Measurements from ENCODE around the gene POLR2F.

The POLR2F gene

GRCh38 chr22:37996515-37997246 lies 43.2 kb downstream of the POLR2F start:
- in situ Hi-C loops (cut with HindIII; ENCODE audit: low pct_unique_long_range_greater_than_20kb, low sequenced_read_pairs): no loop called here
- DNase-seq (ENCODE audit: low read depth in 1 of 2, low spot score in 1 of 2): peak in 1 of 2 experiments; percentile 19
- no peak for TF ChIP-seq JUND (IDR thresholded peaks at IDR 0.05; ENCODE audit: low read depth)

GRCh38 chr22:37998543-37998942 lies 45.0 kb downstream of the POLR2F start:
- DNase-seq (ENCODE audit: low read depth in 1 of 2, low spot score in 1 of 2): no peak
- in situ Hi-C loops (cut with HindIII; ENCODE audit: low pct_unique_long_range_greater_than_20kb, low sequenced_read_pairs): no loop called here
- no peak for TF ChIP-seq JUND (IDR thresholded peaks at IDR 0.05; ENCODE audit: low read depth)

- in situ Hi-C loops (cut with HindIII; ENCODE audit: low pct_unique_long_range_greater_than_20kb, low sequenced_read_pairs): no loop called here
- DNase-seq (ENCODE audit: low read depth in 1 of 2, low spot score in 1 of 2): no peak
- TF ChIP-seq JUND (IDR thresholded peaks at IDR 0.05; ENCODE audit: low read depth): no peak
Measured at GRCh38 chr22:37999236-37999635, 45.7 kb downstream of the POLR2F start.

- TF ChIP-seq JUND (IDR thresholded peaks at IDR 0.05; ENCODE audit: low read depth): no peak
- DNase-seq (ENCODE audit: low read depth in 1 of 2, low spot score in 1 of 2): no peak
- in situ Hi-C loops (cut with HindIII; ENCODE audit: low pct_unique_long_range_greater_than_20kb, low sequenced_read_pairs): no loop called here
Measured at GRCh38 chr22:37999640-38000272, 46.3 kb downstream of the POLR2F start.

GRCh38 chr22:38005943-38006342 lies 52.4 kb downstream of the POLR2F start:
- no peak for TF ChIP-seq JUND (IDR thresholded peaks at IDR 0.05; ENCODE audit: low read depth)
- in situ Hi-C loops (cut with HindIII; ENCODE audit: low pct_unique_long_range_greater_than_20kb, low sequenced_read_pairs): no loop called here
- DNase-seq (ENCODE audit: low read depth in 1 of 2, low spot score in 1 of 2): no peak

- no peak for TF ChIP-seq JUND (IDR thresholded peaks at IDR 0.05; ENCODE audit: low read depth)
- in situ Hi-C loops (cut with HindIII; ENCODE audit: low pct_unique_long_range_greater_than_20kb, low sequenced_read_pairs): no loop called here
- no peak for DNase-seq (ENCODE audit: low read depth in 1 of 2, low spot score in 1 of 2)
Measured at GRCh38 chr22:38006906-38007305, 53.4 kb downstream of the POLR2F start.

GRCh38 chr22:38007330-38007902 lies 53.9 kb downstream of the POLR2F start:
- in situ Hi-C loops (cut with HindIII; ENCODE audit: low pct_unique_long_range_greater_than_20kb, low sequenced_read_pairs): no loop called here
- no peak for DNase-seq (ENCODE audit: low read depth in 1 of 2, low spot score in 1 of 2)
- no peak for TF ChIP-seq JUND (IDR thresholded peaks at IDR 0.05; ENCODE audit: low read depth)

- in situ Hi-C loops (cut with HindIII; ENCODE audit: low pct_unique_long_range_greater_than_20kb, low sequenced_read_pairs): no loop called here
- TF ChIP-seq JUND (IDR thresholded peaks at IDR 0.05; ENCODE audit: low read depth): no peak
- DNase-seq (ENCODE audit: low read depth in 1 of 2, low spot score in 1 of 2): no peak
Measured at GRCh38 chr22:38009000-38009806, 55.7 kb downstream of the POLR2F start.

- DNase-seq (ENCODE audit: low read depth in 1 of 2, low spot score in 1 of 2): no peak
- TF ChIP-seq JUND (IDR thresholded peaks at IDR 0.05; ENCODE audit: low read depth): no peak
- in situ Hi-C loops (cut with HindIII; ENCODE audit: low pct_unique_long_range_greater_than_20kb, low sequenced_read_pairs): no loop called here
Measured at GRCh38 chr22:38012604-38013072, 59.1 kb downstream of the POLR2F start.

GRCh38 chr22:38014083-38014482 lies 60.6 kb downstream of the POLR2F start:
- DNase-seq (ENCODE audit: low read depth in 1 of 2, low spot score in 1 of 2): no peak
- in situ Hi-C loops (cut with HindIII; ENCODE audit: low pct_unique_long_range_greater_than_20kb, low sequenced_read_pairs): no loop called here
- TF ChIP-seq JUND (IDR thresholded peaks at IDR 0.05; ENCODE audit: low read depth): no peak

GRCh38 chr22:38016182-38017151 lies 63.0 kb downstream of the POLR2F start:
- peak; percentile 29 to 73 for DNase-seq (ENCODE audit: low read depth in 1 of 2, low spot score in 1 of 2)
- no peak for TF ChIP-seq JUND (IDR thresholded peaks at IDR 0.05; ENCODE audit: low read depth)

More at GRCh38 chr22:38016182-38017151, 63.0 kb downstream of the POLR2F start:
- in situ Hi-C loops (cut with HindIII; ENCODE audit: low pct_unique_long_range_greater_than_20kb, low sequenced_read_pairs): no loop called here

Data from T47D (cell line).